Neuron (in vitro differentiated cells): Measurements from ENCODE around the gene NRXN3.
"Not testable (repeated sequence)": the region's sequence is repeated elsewhere in the genome, so short reads cannot be mapped to it uniquely, and the experiment has no call there.

Experiments
- H2AFZ ChIP-seq: one replicate; pipeline ENCODE4 v1.6.1; 2013; ENCODE audit warnings: low read depth, mild to moderate bottlenecking, inconsistent platforms, low read length, moderate library complexity
- H3K27me3 ChIP-seq: one replicate; pipeline ENCODE4 v1.6.1; 2013; ENCODE audit warnings: low read length; ENCODE audit not compliant: insufficient read depth
- H3K36me3 ChIP-seq: one replicate; pipeline ENCODE4 v1.6.1; 2013; ENCODE audit warnings: low read length; ENCODE audit not compliant: insufficient read depth
- H3K4me1 ChIP-seq: one replicate; pipeline ENCODE4 v1.6.1; 2013; ENCODE audit warnings: low read length; ENCODE audit not compliant: insufficient read depth
- H3K4me3 ChIP-seq: 2 replicates; pipeline ENCODE4 v1.5.1; 2013; ENCODE audit warnings: mild to moderate bottlenecking, low read length, moderate library complexity
- H3K9me3 ChIP-seq: one replicate; pipeline ENCODE4 v1.6.1; 2013; ENCODE audit warnings: low read length

NRXN3 gene

GRCh38 chr14:78512021-78512420, 341.8 kb downstream of the NRXN3 start:
- H3K4me3 ChIP-seq, result no peak overlapping the region
- H3K27me3 ChIP-seq, result no peaks in the 10 kb centered on the region
- H3K4me1 ChIP-seq, result no peaks in the 10 kb centered on the region
- H3K36me3 ChIP-seq, result no peaks in the 10 kb centered on the region
- no peaks in the 10 kb centered on the region for H3K9me3 ChIP-seq
- H2AFZ ChIP-seq, result no peak overlapping the region

DNA sequence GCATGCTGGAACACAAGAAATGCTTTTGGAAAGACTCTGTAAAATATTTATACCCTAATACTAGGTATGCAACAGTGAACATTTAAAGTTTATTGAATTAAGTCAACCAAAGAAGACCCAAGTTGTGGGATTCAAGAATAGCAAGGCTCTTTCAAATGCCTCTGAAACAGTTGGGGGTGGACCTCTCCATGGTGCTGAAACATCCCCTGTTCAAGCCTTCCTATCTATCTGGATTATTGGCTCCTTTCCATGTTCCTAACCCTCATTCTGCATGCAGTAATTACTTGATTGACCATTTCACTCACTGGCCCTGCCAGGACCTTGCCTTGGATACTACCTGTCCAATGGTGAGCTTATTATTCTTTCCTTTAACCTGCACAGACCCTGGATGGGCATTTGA, 349.7 kb downstream of the NRXN3 start:
- H3K4me3 ChIP-seq, result no peak overlapping the region
- no peaks in the 10 kb centered on the region for H3K27me3 ChIP-seq
- H3K9me3 ChIP-seq, result no peaks in the 10 kb centered on the region
- H3K36me3 ChIP-seq, result no peaks in the 10 kb centered on the region
- H3K4me1 ChIP-seq, result no peaks in the 10 kb centered on the region
- H2AFZ ChIP-seq, result no peak overlapping the region

DNA sequence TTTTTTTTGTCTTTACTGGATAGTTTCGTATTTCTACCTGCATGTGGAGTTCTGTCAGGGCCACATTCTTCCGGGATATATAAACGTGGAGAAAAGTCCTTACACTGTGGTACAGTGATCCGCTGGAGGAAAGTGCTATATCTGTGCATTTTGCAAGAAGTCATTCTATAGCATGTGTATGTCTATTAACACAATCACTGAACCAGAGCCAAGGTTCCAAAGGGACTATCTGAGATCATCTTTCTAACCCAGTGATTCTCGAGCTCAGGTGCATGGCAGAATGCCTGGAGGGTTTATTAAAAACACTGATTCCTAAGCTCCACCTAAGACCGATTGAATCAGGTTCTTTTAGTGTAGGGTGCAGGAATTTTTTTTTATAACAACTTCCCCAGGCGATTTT, 354.0 kb downstream of the NRXN3 start:
- no peaks in the 10 kb centered on the region for H3K27me3 ChIP-seq

DNA sequence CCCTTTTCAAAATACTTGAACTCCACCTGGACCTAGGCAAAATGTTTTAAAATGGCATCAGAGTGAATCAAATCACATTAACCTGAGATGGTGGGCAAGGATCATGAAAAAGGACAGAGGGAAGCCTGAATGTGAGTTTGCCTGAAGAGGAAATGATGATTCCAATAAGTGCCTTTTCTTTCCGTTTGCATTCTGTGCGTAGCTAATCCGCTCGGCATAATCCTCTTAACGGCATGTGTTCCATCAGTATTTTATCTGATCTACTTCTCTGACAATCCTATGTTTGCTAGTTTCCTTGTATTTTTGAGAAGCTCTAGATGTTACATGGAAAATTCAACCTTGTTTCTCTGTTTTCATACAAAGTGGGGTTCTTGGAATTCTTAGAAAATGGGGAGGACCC, 354.6 kb downstream of the NRXN3 start:
- Histone ChIP-seq H3K27me3 (no peaks in the 10 kb centered on the region), H3K9me3 (no peaks in the 10 kb centered on the region), H3K4me1 (no peaks in the 10 kb centered on the region), H3K4me3 (no peak overlapping the region), H3K36me3 (no peaks in the 10 kb centered on the region), H2AFZ (no peak overlapping the region)

More for the DNA sequence above, 354.0 kb downstream of the NRXN3 start:
- Histone ChIP-seq H3K36me3 (no peaks in the 10 kb centered on the region), H3K4me3 (no peak overlapping the region), H3K4me1 (no peaks in the 10 kb centered on the region), H2AFZ (no peak overlapping the region), H3K9me3 (no peaks in the 10 kb centered on the region)

DNA sequence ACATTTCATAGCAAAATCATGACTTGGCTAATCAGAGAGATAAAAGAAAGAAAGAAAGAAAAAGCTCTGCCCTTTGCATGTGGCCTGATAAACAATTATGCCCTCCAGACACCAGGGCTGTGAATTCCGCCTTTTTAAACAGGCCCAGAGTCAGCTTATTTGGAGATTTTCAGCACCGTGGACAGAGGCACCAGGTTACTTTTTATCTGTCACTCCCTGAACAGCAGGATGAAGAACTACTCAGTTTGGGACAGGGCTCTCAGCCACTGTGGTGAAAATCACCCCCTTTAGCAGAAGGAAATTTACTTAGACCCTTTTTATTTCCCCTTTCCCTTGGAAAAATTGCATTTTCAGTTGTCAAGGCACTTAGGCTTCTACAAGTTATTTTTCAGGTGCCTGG, 359.9 kb downstream of the NRXN3 start:
- Histone ChIP-seq H3K4me1 (no peaks in the 10 kb centered on the region), H3K9me3 (no peaks in the 10 kb centered on the region), H2AFZ (no peak overlapping the region)

GRCh38 chr14:78534141-78534540, 364.0 kb downstream of the NRXN3 start:
- H3K36me3 ChIP-seq, result no peaks in the 10 kb centered on the region
- H3K4me3 ChIP-seq, result no peak overlapping the region
- no peak overlapping the region for H2AFZ ChIP-seq
- no peaks in the 10 kb centered on the region for H3K4me1 ChIP-seq
- H3K27me3 ChIP-seq, result no peaks in the 10 kb centered on the region
- H3K9me3 ChIP-seq, result no peaks in the 10 kb centered on the region

More for the DNA sequence above, 359.9 kb downstream of the NRXN3 start:
- Histone ChIP-seq H3K4me3 (no peak overlapping the region), H3K27me3 (no peaks in the 10 kb centered on the region), H3K36me3 (no peaks in the 10 kb centered on the region)

GRCh38 chr14:78535041-78535440, 364.9 kb downstream of the NRXN3 start:
- no peaks in the 10 kb centered on the region for H3K4me1 ChIP-seq
- H2AFZ ChIP-seq, result no peak overlapping the region
- no peaks in the 10 kb centered on the region for H3K36me3 ChIP-seq
- H3K9me3 ChIP-seq, result no peaks in the 10 kb centered on the region
- no peaks in the 10 kb centered on the region for H3K27me3 ChIP-seq
- H3K4me3 ChIP-seq, result no peak overlapping the region

GRCh38 chr14:78541788-78542187, 371.6 kb downstream of the NRXN3 start:
- not testable (repeated sequence) for H3K9me3 ChIP-seq, H3K4me1 ChIP-seq, H3K4me3 ChIP-seq, H2AFZ ChIP-seq, H3K27me3 ChIP-seq, H3K36me3 ChIP-seq

DNA sequence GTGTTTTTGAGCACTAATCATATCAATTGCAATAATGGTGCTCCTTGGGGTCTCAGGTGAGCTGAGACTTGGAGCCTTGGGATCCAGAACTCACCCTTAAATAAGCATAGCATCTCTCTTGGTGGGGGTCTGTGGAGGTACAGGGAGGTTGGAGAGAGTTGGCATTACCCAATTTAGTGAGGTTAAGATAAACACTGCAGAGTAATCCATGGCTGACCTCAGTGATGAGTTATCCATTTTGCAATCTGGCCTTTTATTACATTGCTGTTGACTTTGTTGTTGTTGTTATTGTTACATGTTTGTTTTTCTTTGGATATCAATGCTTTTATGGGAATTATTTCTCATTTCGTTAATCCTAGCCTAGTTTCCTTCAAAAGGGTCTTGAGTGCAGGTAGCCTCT, 373.3 kb downstream of the NRXN3 start:
- no peaks in the 10 kb centered on the region for H3K36me3 ChIP-seq
- no peaks in the 10 kb centered on the region for H3K4me1 ChIP-seq
- H3K27me3 ChIP-seq, result no peaks in the 10 kb centered on the region
- no peak overlapping the region for H2AFZ ChIP-seq
- H3K9me3 ChIP-seq, result no peaks in the 10 kb centered on the region
- H3K4me3 ChIP-seq, result no peak overlapping the region

- Histone ChIP-seq H3K9me3 (no peaks in the 10 kb centered on the region), H3K4me3 (no peak overlapping the region), H3K4me1 (no peaks in the 10 kb centered on the region), H3K27me3 (no peaks in the 10 kb centered on the region), H2AFZ (no peak overlapping the region), H3K36me3 (no peaks in the 10 kb centered on the region)
Observed at GRCh38 chr14:78561074-78561473, 390.9 kb downstream of the NRXN3 start.

DNA sequence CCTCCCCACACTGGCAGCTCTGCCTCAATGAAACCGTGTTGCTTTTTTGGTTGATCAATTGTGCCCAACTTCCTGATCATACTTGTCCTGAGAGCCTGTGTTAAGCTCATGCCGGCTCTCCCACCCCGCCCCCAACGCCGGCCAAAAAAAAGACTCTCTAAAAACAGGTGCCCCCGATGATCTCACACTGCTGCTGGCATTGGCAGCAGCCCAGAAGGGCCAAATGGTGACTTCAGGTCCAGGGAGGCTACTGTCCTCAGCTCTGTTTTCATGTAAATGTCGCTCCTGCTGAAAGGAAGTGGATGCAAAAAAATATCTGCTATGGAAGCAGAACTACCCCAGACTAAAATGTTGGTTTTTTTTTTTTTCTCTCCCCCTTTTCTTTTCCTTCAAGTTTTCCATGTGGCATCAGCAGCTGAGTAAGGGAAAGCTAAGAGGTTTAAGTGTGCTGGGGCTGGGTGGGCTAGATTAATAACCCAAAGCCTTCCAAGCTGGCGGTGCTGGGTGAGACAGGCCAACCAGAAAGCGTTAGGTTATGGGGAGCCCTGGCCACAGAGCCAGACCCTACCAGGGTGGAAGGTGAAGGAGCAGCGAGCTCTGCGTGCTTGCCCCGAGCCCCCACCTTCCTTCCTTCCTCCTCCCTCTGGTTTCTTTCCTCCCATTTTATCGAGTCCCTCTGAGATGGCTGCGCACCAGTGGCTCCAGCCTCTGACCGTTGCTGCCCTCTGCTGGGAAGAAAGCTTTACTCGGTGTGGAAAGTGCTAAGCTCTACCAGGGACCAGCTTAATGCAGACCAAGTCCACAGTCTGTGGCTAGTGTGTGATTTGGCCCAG, 396.1 kb downstream of the NRXN3 start:
- no peaks in the 10 kb centered on the region for H3K9me3 ChIP-seq
- H3K4me3 ChIP-seq, result no peak overlapping the region
- H3K4me1 ChIP-seq, result no peaks in the 10 kb centered on the region
- H3K27me3 ChIP-seq, result no peaks in the 10 kb centered on the region
- H2AFZ ChIP-seq, result peak overlapping the region; percentile 55
- H3K36me3 ChIP-seq, result no peaks in the 10 kb centered on the region

GRCh38 chr14:78566859-78567172, 396.6 kb downstream of the NRXN3 start:
- Histone ChIP-seq H3K27me3 (no peaks in the 10 kb centered on the region), H3K9me3 (no peaks in the 10 kb centered on the region), H2AFZ (no peak overlapping the region), H3K36me3 (no peaks in the 10 kb centered on the region), H3K4me1 (no peaks in the 10 kb centered on the region), H3K4me3 (no peak overlapping the region)

DNA sequence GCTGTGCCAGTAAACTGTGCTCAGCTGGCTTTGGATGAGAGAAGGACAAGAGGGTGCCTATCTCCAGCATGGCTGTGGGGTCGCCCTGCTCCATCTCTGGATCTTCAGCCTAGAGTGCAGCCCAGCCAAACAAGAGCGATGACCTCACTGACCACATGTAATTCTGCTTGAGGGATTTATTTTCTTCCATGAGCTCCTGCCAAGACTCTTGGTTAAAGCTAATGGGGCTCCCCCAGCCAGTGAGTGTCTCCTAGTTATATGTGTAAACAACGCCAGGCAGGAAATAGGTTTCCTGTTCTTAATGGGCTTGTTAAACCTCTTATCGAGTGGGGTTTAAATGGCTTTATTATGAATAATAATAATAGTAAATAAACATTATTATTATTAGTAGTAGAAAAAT, 397.2 kb downstream of the NRXN3 start:
- Histone ChIP-seq H3K9me3 (no peaks in the 10 kb centered on the region), H3K4me1 (no peaks in the 10 kb centered on the region), H2AFZ (no peak overlapping the region), H3K36me3 (no peaks in the 10 kb centered on the region), H3K4me3 (no peak overlapping the region), H3K27me3 (no peaks in the 10 kb centered on the region)

- not testable (repeated sequence) for H3K4me3 ChIP-seq, H3K4me1 ChIP-seq, H3K27me3 ChIP-seq, H2AFZ ChIP-seq, H3K9me3 ChIP-seq, H3K36me3 ChIP-seq
Observed at GRCh38 chr14:78573736-78574135, 403.6 kb downstream of the NRXN3 start.
